ENCODE measurements around the gene ERFL. TPM values are rescaled to one million over a fixed set of nuclear protein-coding genes. Genes with fewer than 3 reads are reported as not detected.

Gene ERFL
- total RNA-seq, 2 donors from 2014 or later: 0.28 to 0.41 TPM

GRCh38 chr19:41922585-41922984 is 5.7 kb downstream of the ERFL start:
- Histone ChIP-seq H3K9me3 (no peaks in the 10 kb centered on the region), H3K4me1 (ENCODE audit: control insufficient read depth in 1 of 2, low read depth in 2 of 2) (no peaks in the 10 kb centered on the region), H3K36me3 (no peaks in the 10 kb centered on the region), H3K4me3 (no peak overlapping the region), H3K27me3 (replicated peaks; ENCODE audit: insufficient read depth) (peaks cover 12% of the 10 kb centered on the region), H3K27ac (no peak overlapping the region)
- no peak for TF ChIP-seq CTCF (IDR thresholded peaks at IDR 0.05)
- ATAC-seq (ENCODE audit: insufficient number of reproducible peaks, low FRiP score, low read depth) (no peak), DNase-seq (ENCODE audit: low spot score) (no peak)

- Histone ChIP-seq H3K9me3 (no peaks in the 10 kb centered on the region), H3K27ac (no peak overlapping the region), H3K27me3 (replicated peaks; ENCODE audit: insufficient read depth) (peaks cover 12% of the 10 kb centered on the region), H3K36me3 (no peaks in the 10 kb centered on the region), H3K4me3 (no peak overlapping the region), H3K4me1 (ENCODE audit: control insufficient read depth in 1 of 2, low read depth in 2 of 2) (no peaks in the 10 kb centered on the region)
- ATAC-seq (ENCODE audit: insufficient number of reproducible peaks, low FRiP score, low read depth) (no peak), DNase-seq (ENCODE audit: low spot score) (no peak)
- no peak for TF ChIP-seq CTCF (IDR thresholded peaks at IDR 0.05)
Observed at GRCh38 chr19:41921577-41922576, 6.4 kb downstream of the ERFL start.

GRCh38 chr19:41920882-41921576 is 7.2 kb downstream of the ERFL start:
- H3K36me3 ChIP-seq: no peaks in the 10 kb centered on the region
- ATAC-seq (ENCODE audit: insufficient number of reproducible peaks, low FRiP score, low read depth): no peak

GRCh38 chr19:41919948-41920712 is 8.1 kb downstream of the ERFL start:
- H3K27ac ChIP-seq: no peak overlapping the region
- no peaks in the 10 kb centered on the region for H3K9me3 ChIP-seq
- H3K4me1 ChIP-seq (ENCODE audit: control insufficient read depth in 1 of 2, low read depth in 2 of 2): no peaks in the 10 kb centered on the region
- ATAC-seq (ENCODE audit: insufficient number of reproducible peaks, low FRiP score, low read depth) (no peak), DNase-seq (ENCODE audit: low spot score) (no peak)
- no peaks in the 10 kb centered on the region for H3K36me3 ChIP-seq
- H3K27me3 ChIP-seq (replicated peaks; ENCODE audit: insufficient read depth): peaks cover 14% of the 10 kb centered on the region
- no peak overlapping the region for H3K4me3 ChIP-seq
- no peak for TF ChIP-seq CTCF (IDR thresholded peaks at IDR 0.05)

More at GRCh38 chr19:41920882-41921576, 7.2 kb downstream of the ERFL start:
- H3K4me3 ChIP-seq: no peak overlapping the region
- H3K27me3 ChIP-seq (replicated peaks; ENCODE audit: insufficient read depth): peaks cover 10% of the 10 kb centered on the region
- no peaks in the 10 kb centered on the region for H3K4me1 ChIP-seq (ENCODE audit: control insufficient read depth in 1 of 2, low read depth in 2 of 2)
- H3K9me3 ChIP-seq: no peaks in the 10 kb centered on the region
- H3K27ac ChIP-seq: no peak overlapping the region
- DNase-seq (ENCODE audit: low spot score): no peak
- no peak for TF ChIP-seq CTCF (IDR thresholded peaks at IDR 0.05)
